Lower leg skin (tissue), 4 donors: ENCODE data around the gene NOTCH1. TPM values are rescaled to one million over a fixed set of nuclear protein-coding genes. Genes with fewer than 3 reads are reported as not detected.

Experiments
- DNase-seq, 2 donors: peaks; one replicate each; pipeline ENCODE4 v3.0.0-alpha.2; 2019; ENCODE audit warnings: low spot score in 2 of 2
- H3K4me3 ChIP-seq: fragments of 200-600 bp; sonication (generic); 2 replicates; pipeline ENCODE4 v1.5.1; 2017; ENCODE audit warnings: mild to moderate bottlenecking, low read depth; ENCODE audit not compliant: poor library complexity, severe bottlenecking
- CTCF ChIP-seq, 3 donors: fragments of 450-650 bp; IDR thresholded peaks; one replicate each; pipeline ENCODE4 v1.5.1; 2016; ENCODE audit warnings: antibody characterized with exemption in 3 of 3, mild to moderate bottlenecking in 3 of 3, moderate library complexity in 2 of 3
- POLR2A ChIP-seq, 2 donors: fragments of 450-650 bp; IDR thresholded peaks; one replicate each; pipeline ENCODE4 v1.6.1; 2016 to 2017; ENCODE audit warnings: antibody characterized with exemption in 2 of 2, mild to moderate bottlenecking in 1 of 2, moderate library complexity in 1 of 2
- WGBS, 2 donors: methylation state at CpG; one replicate each; pipeline ENCODE4 v1.1.5; 2018; 5-methylcytosine and 5-hydroxymethylcytosine counted together
- intact Hi-C: fragments of 100-400 bp; cut with DNase I; formaldehyde crosslinking; loops from one replicate; pipeline ENCODE4 v1.15.0; 2023; ENCODE audit warnings: low total_unique reads
- total RNA-seq, 4 donors: library from RNA; depleted of rRNA; stranded (reverse); fragments of >200 nt; gene quantifications; one replicate each; pipeline ENCODE4 v1.1.0, GENCODE V29; 2016

The NOTCH1 gene
- total RNA-seq, 4 donors from 2014 or later, result 79.7 to 95.3 (median 82.8) TPM

GRCh38 chr9:136570191-136570845 is 24.5 kb upstream of the NOTCH1 start:
- 93% methylated on average over 11 to 16 of the region's 18 CpGs for WGBS, 2 donors
- no peak for DNase-seq
- H3K4me3 ChIP-seq, result no peak overlapping the region
- intact Hi-C loops, result no loop called here
- TF ChIP-seq CTCF (IDR thresholded peaks at IDR 0.05), result no peak
- TF ChIP-seq POLR2A (IDR thresholded peaks at IDR 0.05), result no peak

- DNase-seq, result no peak
- intact Hi-C loops, result no loop called here
- TF ChIP-seq CTCF (IDR thresholded peaks at IDR 0.05) (peak in 1 of 3 donors; percentile 29), POLR2A (IDR thresholded peaks at IDR 0.05) (no peak)
- 91 to 97% methylated on average over 9 to 10 of the region's 10 CpGs for WGBS, 2 donors
- no peak overlapping the region for H3K4me3 ChIP-seq
These were observed 23.8 kb upstream of the NOTCH1 start for GRCh38 chr9:136569526-136570148.

GRCh38 chr9:136568288-136569081 is 22.6 kb upstream of the NOTCH1 start:
- intact Hi-C loops, result no loop called here
- no peak for DNase-seq
- 43 to 53% methylated on average over 22 to 24 of the region's 24 CpGs for WGBS, 2 donors
- no peak for TF ChIP-seq POLR2A (IDR thresholded peaks at IDR 0.05)
- no peak for TF ChIP-seq CTCF (IDR thresholded peaks at IDR 0.05)
- no peak overlapping the region for H3K4me3 ChIP-seq

- no peak overlapping the region for H3K4me3 ChIP-seq
- TF ChIP-seq CTCF (IDR thresholded peaks at IDR 0.05) (no peak), POLR2A (IDR thresholded peaks at IDR 0.05) (no peak)
- 27 to 38% methylated on average over 20 to 21 of the region's 27 CpGs for WGBS, 2 donors
- peak; percentile 65 to 95 for DNase-seq
- intact Hi-C loops, result no loop called here
These were observed 21.9 kb upstream of the NOTCH1 start for GRCh38 chr9:136567651-136568287.

- H3K4me3 ChIP-seq, result no peak overlapping the region
- intact Hi-C loops, result no loop called here
- 68 to 76% methylated on average over 12 to 13 of the region's 14 CpGs for WGBS, 2 donors
- no peak for DNase-seq
- TF ChIP-seq POLR2A (IDR thresholded peaks at IDR 0.05) (no peak), CTCF (IDR thresholded peaks at IDR 0.05) (no peak)
These were observed 21.1 kb upstream of the NOTCH1 start for GRCh38 chr9:136566901-136567300.
